K562 (cell line): Measurements from ENCODE around the gene FARP1. TPM values are rescaled to one million over a fixed set of nuclear protein-coding genes. Genes with fewer than 3 reads are reported as not detected.

Experiments
- ATAC-seq: fragments of 200-7000 bp; cut with Tn5 transposase; 3 replicates; pipeline ENCODE4 v1.9.1; 2020; ENCODE audit warnings: moderate library complexity
- BruUV-seq: library from RNA; stranded (reverse); fragments of 400-500 nt; replicated peaks from 2 replicates; lab custom pipeline; 2021; lab: Mats Ljungman, UMichigan
- CTCF ChIA-PET: fragments of 300-600 bp; formaldehyde crosslinking; extraction: SDS; loops from one replicate; lab custom pipeline; 2021; ENCODE audit warnings: low intra/inter-chr PET ratio; lab: Yijun Ruan, JAX
- POLR2A ChIA-PET: fragments of 300-600, 350-650 bp; sonication (Branson Sonifier 250); formaldehyde crosslinking; extraction: SDS; loops from one replicate; lab custom pipeline; 2021; ENCODE audit warnings: antibody characterized with exemption, inconsistent platforms; lab: Yijun Ruan, JAX
- DNase-seq, 4 experiments: peaks; one replicate each; pipeline versions ENCODE4 v3.0.0 to v3.0.0-alpha.2; 2011 to 2018; ENCODE audit warnings: low spot score in 3 of 4, mixed read lengths in 3 of 4; ENCODE audit errors: extremely low read depth in 1 of 4
- FAIRE-seq: peaks from 2 replicates; lab custom pipeline; 2011; peaks lifted over from hg19 to GRCh38; lab: Jason Lieb, UNC
- H2AFZ ChIP-seq: 2 replicates; pipeline ENCODE4 v1.6.0; 2011; ENCODE audit warnings: low read depth, low read length, control low read depth, inconsistent platforms
- H3K27ac ChIP-seq: fragments of 200-600 bp; 3 replicates; pipeline ENCODE4 v1.8.0; 2011; ENCODE audit warnings: low read depth, mild to moderate bottlenecking, control low read depth, inconsistent platforms, low read length, moderate library complexity, mixed read lengths; ENCODE audit errors: extremely low read depth
- H3K27me3 ChIP-seq, 2 experiments: fragments of 300-600 bp in 1 of 2; 2 replicates in 1 of 2; 3 replicates in 1 of 2; pipeline versions ENCODE4 v1.6.0 to v1.8.0; 2011; ENCODE audit warnings: inconsistent platforms in 2 of 2, low read length in 2 of 2, mild to moderate bottlenecking in 1 of 2, mixed read lengths in 1 of 2, moderate library complexity in 1 of 2; ENCODE audit not compliant: control insufficient read depth in 2 of 2, insufficient read depth in 2 of 2
- H3K36me3 ChIP-seq: fragments of 300-600 bp; 3 replicates; pipeline ENCODE4 v1.8.0; 2011; ENCODE audit warnings: mild to moderate bottlenecking, low read length, inconsistent platforms; ENCODE audit not compliant: control insufficient read depth, insufficient read depth
- H3K4me1 ChIP-seq, 2 experiments: fragments of 200-600 bp in 1 of 2; replicated peaks in 1 of 2; 2 replicates in 1 of 2; 3 replicates in 1 of 2; pipeline versions ENCODE4 v1.5.1 to v1.8.0; 2011; ENCODE audit warnings: inconsistent platforms in 2 of 2, low read length in 2 of 2, mild to moderate bottlenecking in 1 of 2, mixed read lengths in 1 of 2, moderate library complexity in 1 of 2; ENCODE audit not compliant: control insufficient read depth in 2 of 2, insufficient read depth in 2 of 2
- H3K4me2 ChIP-seq: 2 replicates; pipeline ENCODE4 v1.6.1; 2011; ENCODE audit warnings: low read length, control low read depth, inconsistent platforms, mixed read lengths; ENCODE audit not compliant: insufficient read depth
- H3K4me3 ChIP-seq: fragments of 200-600 bp; sonication (generic), shearing (Covaris generic); 2 replicates; pipeline ENCODE4 v1.5.1; 2016; ENCODE audit warnings: control low read depth, inconsistent platforms
- H3K79me2 ChIP-seq: fragments of 200-600 bp; 3 replicates; pipeline ENCODE4 v1.8.0; 2011; ENCODE audit warnings: low read length, inconsistent platforms; ENCODE audit not compliant: control insufficient read depth, insufficient read depth
- H3K9ac ChIP-seq, 2 experiments: 2 replicates each; pipeline versions ENCODE4 v1.6.0 to v1.6.1; 2011; ENCODE audit warnings: low read depth in 2 of 2, low read length in 2 of 2, control low read depth in 1 of 2, inconsistent platforms in 1 of 2, mild to moderate bottlenecking in 1 of 2, mixed read lengths in 1 of 2; ENCODE audit not compliant: insufficient read depth in 1 of 2
- H3K9me1 ChIP-seq: one replicate; pipeline ENCODE4 v1.6.0; 2011; ENCODE audit warnings: inconsistent platforms, mild to moderate bottlenecking, low read length, moderate library complexity; ENCODE audit not compliant: control insufficient read depth, insufficient read depth
- H3K9me3 ChIP-seq: replicated peaks from 2 replicates; pipeline ENCODE4 v1.5.1; 2011; ENCODE audit warnings: low read depth, low read length, inconsistent platforms; ENCODE audit not compliant: control insufficient read depth, insufficient read depth
- H4K20me1 ChIP-seq: replicated peaks from 2 replicates; pipeline ENCODE4 v1.6.1; 2011; ENCODE audit warnings: low read length, inconsistent platforms, mixed read lengths; ENCODE audit not compliant: control insufficient read depth, insufficient read depth
- ARID2 ChIP-seq: fragments of 450-650 bp; IDR thresholded peaks from 2 replicates; pipeline ENCODE4 v1.6.1; 2017; ENCODE audit warnings: antibody characterized with exemption, mild to moderate bottlenecking
- ARID3A ChIP-seq: IDR thresholded peaks from 2 replicates; pipeline ENCODE4 v1.6.1; 2012; ENCODE audit warnings: low read depth, low read length, improper control_type of control experiment, borderline replicate concordance
- CTCFL ChIP-seq: IDR thresholded peaks from 2 replicates; pipeline ENCODE4 v1.6.1; 2011; ENCODE audit warnings: borderline replicate concordance, low read depth, mild to moderate bottlenecking, moderate library complexity, low read length; ENCODE audit not compliant: insufficient read depth, poor library complexity, severe bottlenecking
- POLR3G ChIP-seq: IDR thresholded peaks from 2 replicates; pipeline ENCODE4 v1.6.1; 2011; ENCODE audit not compliant: insufficient read length, insufficient replicate concordance; ENCODE audit errors: extremely low read depth
- RHOXF2B ChIP-seq: fragments of 250-450 bp; sonication (Bioruptor Pico); conservative IDR thresholded peaks from 2 replicates; pipeline ENCODE4 v1.5.1; 2021
- RNF2 ChIP-seq: sonication (generic); IDR thresholded peaks from 2 replicates; pipeline ENCODE4 v1.6.1; 2016
- RREB1 ChIP-seq: fragments of 250-450 bp; sonication (Bioruptor Pico); IDR thresholded peaks from 2 replicates; pipeline ENCODE4 v1.4.0; 2020
- SMARCA5 ChIP-seq: fragments of 450-650 bp; IDR thresholded peaks from 2 replicates; pipeline ENCODE4 v1.6.1; 2016
- ZEB2 ChIP-seq: fragments of 450-650 bp; IDR thresholded peaks from 2 replicates; pipeline ENCODE4 v1.6.1; 2016
- ZFP91 ChIP-seq: sonication (generic); formaldehyde crosslinking; IDR thresholded peaks from 2 replicates; pipeline ENCODE4 v1.8.0; 2022; ENCODE audit warnings: mild to moderate bottlenecking, missing genetic modification reagents
- ZNF239 ChIP-seq: fragments of 250-450 bp; sonication (Bioruptor Pico); IDR thresholded peaks from 2 replicates; pipeline ENCODE4 v1.4.0; 2020; ENCODE audit warnings: mild to moderate bottlenecking
- ZNF785 ChIP-seq: fragments of 250-450 bp; sonication (Bioruptor Pico); IDR thresholded peaks from 2 replicates; pipeline ENCODE4 v1.4.0; 2020; ENCODE audit warnings: mild to moderate bottlenecking
- ZNF830 ChIP-seq: fragments of 250-450 bp; sonication (Bioruptor Pico); IDR thresholded peaks from 2 replicates; pipeline ENCODE4 v1.5.0; 2021; ENCODE audit warnings: mild to moderate bottlenecking
- WGBS: fragments of 100-300 bp; shearing (Covaris generic); methylation state at CpG from one replicate; pipeline ENCODE4 v1.1.6; 2016; ENCODE audit warnings: low coverage, mixed read lengths; ENCODE audit not compliant: insufficient coverage; ENCODE audit errors: missing lambda C conversion rate; 5-methylcytosine and 5-hydroxymethylcytosine counted together
- in situ Hi-C: fragments of 300-500 bp; cut with MboI; formaldehyde crosslinking; loops from 4 replicates; pipeline ENCODE4 v1.15.0; 2018; ENCODE audit warnings: inconsistent platforms, mixed read lengths
- intact Hi-C: fragments of 100-400 bp; cut with micrococcal nuclease; formaldehyde crosslinking; loops from 2 replicates; pipeline ENCODE4 v1.14.2; 2022
- polyA plus RNA-seq, 8 experiments: library from polyadenylated mRNA; depleted of rRNA in 4 of 8; stranded (reverse) in 5 of 8; unstranded in 3 of 8; fragments of >200 nt; fragmentation: Nextera tagmentation in 2 of 8; fragmentation: Illumina TruSeq in 1 of 8; extraction: Ambion mirVana in 2 of 8; extraction: Trizol in 1 of 8; gene quantifications; 2 replicates each; pipeline versions ENCODE4 v1.2.1 to v1.2.3, GENCODE V29; 2011 to 2014; ENCODE audit warnings: inconsistent platforms in 1 of 8, missing spikeins in 1 of 8
- total RNA-seq, 7 experiments: library from RNA; depleted of rRNA in 6 of 7; stranded (reverse); fragments of >200 nt in 6 of 7; fragmentation: Illumina TruSeq in 2 of 7; extraction: Trizol in 2 of 7; gene quantifications; 2 replicates each; pipeline versions ENCODE4 v1.2.1 to v1.2.3, GENCODE V29; 2011 to 2021; ENCODE audit warnings: low replicate concordance in 1 of 7

FARP1 gene
- total and polyA plus RNA-seq, 9 of the 15 experiments (the other 6 are each of a cell fraction or from before 2014, with no cell fraction given) = 0.03 to 0.29 (median 0.05) TPM; not detected in 3

- no peaks in the 10 kb centered on the region for H3K4me1 ChIP-seq
- DNase-seq = no peak
- no peak overlapping the region for H3K27ac ChIP-seq
- no peaks in the 10 kb centered on the region for H3K79me2 ChIP-seq
- POLR2A ChIA-PET = no interaction called here
- CTCF ChIA-PET = no interaction called here
- H3K27me3 ChIP-seq = peaks cover 0 to 24% of the 10 kb centered on the region in 2 experiments; a peak in 2 of 5 replicates
- no peaks in the 10 kb centered on the region for H3K36me3 ChIP-seq
- BruUV-seq = no TSS peak
- WGBS = 3% methylated on average over 5 of the region's 5 CpGs
- TF ChIP-seq ZFP91 (CRISPR knock-in tag) (no peak), RREB1 (CRISPR knock-in tag) (no peak), ZNF785 (CRISPR knock-in tag) (no peak), ZEB2 (no peak), ARID3A (no peak), POLR3G (no peak), ARID2 (no peak), SMARCA5 (no peak), CTCFL (no peak), ZNF239 (CRISPR knock-in tag) (no peak), RHOXF2B (no peak), ZNF830 (CRISPR knock-in tag) (no peak), RNF2 (no peak)
- no peak overlapping the region for H3K4me3 ChIP-seq
- FAIRE-seq = no peak
- no peaks in the 10 kb centered on the region for H3K9me3 ChIP-seq
- H2AFZ ChIP-seq = no peak overlapping the region
- H3K9me1 ChIP-seq = no peaks in the 10 kb centered on the region
- no peak overlapping the region for H3K9ac ChIP-seq
- ATAC-seq = no peak
- H3K4me2 ChIP-seq = no peak overlapping the region
- no peaks in the 10 kb centered on the region; the same call in 1 of the 2 replicates for H4K20me1 ChIP-seq
- intact Hi-C loops = no loop called here
- in situ Hi-C loops = no loop called here
Observed at GRCh38 chr13:98212763-98213162, 69.9 kb downstream of the FARP1 start.
